Fibroblast of pulmonary artery (primary cell): ENCODE data around the gene SLC25A6.
"Not testable (repeated sequence)": the region's sequence is repeated elsewhere in the genome, so short reads cannot be mapped to it uniquely, and the experiment has no call there.

Source experiments
- DNase-seq: peaks from one replicate; pipeline ENCODE4 v3.0.0-alpha.2; 2010; ENCODE audit warnings: low read depth
- H3K4me3 ChIP-seq: replicated peaks from 2 replicates; pipeline ENCODE4 v1.5.1; 2011; ENCODE audit warnings: low read depth, mild to moderate bottlenecking, control low read depth, low read length, moderate library complexity
- TF ChIP-seq, protein P1 (sequence below): IDR thresholded peaks from 2 replicates; pipeline ENCODE4 v1.5.1; 2011; ENCODE audit warnings: mild to moderate bottlenecking, control low read depth, low read length, inconsistent platforms; ENCODE audit errors: missing control alignments

Gene SLC25A6

GRCh38 chrX:1368385-1368698 is 23.6 kb downstream of the SLC25A6 start:
- no peak overlapping the region for H3K4me3 ChIP-seq
- DNase-seq = no peak
- TF ChIP-seq, protein P1, sequence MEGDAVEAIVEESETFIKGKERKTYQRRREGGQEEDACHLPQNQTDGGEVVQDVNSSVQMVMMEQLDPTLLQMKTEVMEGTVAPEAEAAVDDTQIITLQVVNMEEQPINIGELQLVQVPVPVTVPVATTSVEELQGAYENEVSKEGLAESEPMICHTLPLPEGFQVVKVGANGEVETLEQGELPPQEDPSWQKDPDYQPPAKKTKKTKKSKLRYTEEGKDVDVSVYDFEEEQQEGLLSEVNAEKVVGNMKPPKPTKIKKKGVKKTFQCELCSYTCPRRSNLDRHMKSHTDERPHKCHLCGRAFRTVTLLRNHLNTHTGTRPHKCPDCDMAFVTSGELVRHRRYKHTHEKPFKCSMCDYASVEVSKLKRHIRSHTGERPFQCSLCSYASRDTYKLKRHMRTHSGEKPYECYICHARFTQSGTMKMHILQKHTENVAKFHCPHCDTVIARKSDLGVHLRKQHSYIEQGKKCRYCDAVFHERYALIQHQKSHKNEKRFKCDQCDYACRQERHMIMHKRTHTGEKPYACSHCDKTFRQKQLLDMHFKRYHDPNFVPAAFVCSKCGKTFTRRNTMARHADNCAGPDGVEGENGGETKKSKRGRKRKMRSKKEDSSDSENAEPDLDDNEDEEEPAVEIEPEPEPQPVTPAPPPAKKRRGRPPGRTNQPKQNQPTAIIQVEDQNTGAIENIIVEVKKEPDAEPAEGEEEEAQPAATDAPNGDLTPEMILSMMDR = no peak

GRCh38 chrX:1366363-1366762 is 25.6 kb downstream of the SLC25A6 start:
- H3K4me3 ChIP-seq, DNase-seq: not testable (repeated sequence)

DNA sequence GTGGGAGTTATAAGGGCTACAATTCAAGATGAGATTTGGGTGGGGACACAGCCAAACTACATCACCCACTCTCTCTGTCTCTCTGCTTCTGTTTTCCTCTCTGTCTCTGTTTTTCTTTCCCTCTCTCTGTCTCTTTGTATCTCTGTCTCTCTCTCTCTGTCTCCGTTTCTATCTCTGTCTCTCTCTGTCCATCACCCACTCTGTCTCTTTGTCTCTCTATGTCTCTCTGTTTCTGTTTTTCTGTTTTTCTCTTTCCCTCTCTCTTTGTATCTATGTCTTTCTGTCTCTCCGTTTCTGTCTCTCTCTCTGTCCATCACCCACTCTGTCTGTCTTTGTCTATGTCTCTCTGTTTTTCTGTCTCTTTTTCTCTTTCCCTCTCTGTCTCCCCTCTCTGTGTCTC is 30.0 kb downstream of the SLC25A6 start:
- TF ChIP-seq, protein P1 = no peak

GRCh38 chrX:1361275-1361674 is 30.6 kb downstream of the SLC25A6 start:
- DNase-seq = no peak

More for the DNA sequence above, 30.0 kb downstream of the SLC25A6 start:
- no peak overlapping the region for H3K4me3 ChIP-seq
- no peak for DNase-seq

GRCh38 chrX:1360171-1360570 is 31.7 kb downstream of the SLC25A6 start:
- no peak overlapping the region for H3K4me3 ChIP-seq
- no peak for DNase-seq
- TF ChIP-seq, protein P1 = no peak

More at GRCh38 chrX:1361275-1361674, 30.6 kb downstream of the SLC25A6 start:
- H3K4me3 ChIP-seq = no peak overlapping the region
- TF ChIP-seq, protein P1 = no peak

DNA sequence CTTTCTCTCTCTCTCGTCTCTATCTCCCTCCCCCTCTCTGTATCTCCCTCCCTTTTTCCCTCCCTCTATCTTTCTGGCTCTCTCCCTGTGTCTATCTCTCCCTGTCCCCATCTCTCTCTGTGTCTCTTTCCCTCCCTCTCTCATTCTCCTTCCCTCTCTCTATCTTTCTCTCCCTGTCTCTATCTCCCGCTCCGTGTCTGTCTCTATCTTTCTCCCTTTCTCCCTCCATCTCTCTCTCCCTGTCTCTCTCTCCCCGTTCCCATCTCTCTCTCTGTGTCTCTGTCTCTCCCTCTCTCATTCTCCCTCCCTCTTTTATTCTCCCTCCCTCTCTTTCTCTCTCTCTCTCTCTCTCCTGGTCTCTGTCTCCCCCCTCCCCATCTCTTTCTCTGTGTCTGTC is 32.4 kb downstream of the SLC25A6 start:
- TF ChIP-seq, protein P1 = no peak
- no peak for DNase-seq
- H3K4me3 ChIP-seq = no peak overlapping the region

GRCh38 chrX:1358793-1359476 is 33.0 kb downstream of the SLC25A6 start:
- TF ChIP-seq, protein P1 = no peak
- DNase-seq = no peak
- no peak overlapping the region for H3K4me3 ChIP-seq
